H9 (cell line): ENCODE results near the gene SMIM13. TPM values are rescaled to one million over a fixed set of nuclear protein-coding genes. Genes with fewer than 3 reads are reported as not detected.

ENCODE experiments used
- DNase-seq: peaks from one replicate; pipeline ENCODE4 v3.0.0-alpha.2; 2017
- H2AFZ ChIP-seq: one replicate; pipeline ENCODE4 v1.6.1; 2013; ENCODE audit warnings: mild to moderate bottlenecking, low read length, control low read depth, moderate library complexity
- H2AK5ac ChIP-seq: 2 replicates; pipeline ENCODE4 v1.6.1; 2013; ENCODE audit warnings: low read length, control low read depth, mixed read lengths; ENCODE audit not compliant: insufficient read length
- H2BK120ac ChIP-seq: one replicate; pipeline ENCODE4 v1.6.1; 2013; ENCODE audit warnings: low read depth, mild to moderate bottlenecking, low read length, control low read depth, inconsistent platforms; ENCODE audit not compliant: poor library complexity, severe bottlenecking
- H2BK12ac ChIP-seq: 2 replicates; pipeline ENCODE4 v1.6.1; 2013; ENCODE audit warnings: low read length, control low read depth, mixed read lengths, low read depth; ENCODE audit not compliant: insufficient read length
- H2BK15ac ChIP-seq: 2 replicates; pipeline ENCODE4 v1.6.1; 2013; ENCODE audit warnings: low read depth, low read length, control low read depth
- H2BK20ac ChIP-seq: one replicate; pipeline ENCODE4 v1.6.1; 2013; ENCODE audit warnings: low read depth, mild to moderate bottlenecking, low read length, control low read depth, inconsistent platforms; ENCODE audit not compliant: poor library complexity, severe bottlenecking
- H2BK5ac ChIP-seq: 2 replicates; pipeline ENCODE4 v1.6.1; 2013; ENCODE audit warnings: low read length, control low read depth, mixed read lengths; ENCODE audit not compliant: insufficient read length
- H3K14ac ChIP-seq: 2 replicates; pipeline ENCODE4 v1.6.1; 2013; ENCODE audit warnings: low read length, control low read depth; ENCODE audit not compliant: insufficient read depth
- H3K18ac ChIP-seq: 2 replicates; pipeline ENCODE4 v1.6.1; 2013; ENCODE audit warnings: low read depth, mild to moderate bottlenecking, mixed read lengths, low read length, control low read depth; ENCODE audit not compliant: insufficient read length
- H3K23ac ChIP-seq: 2 replicates; pipeline ENCODE4 v1.6.1; 2013; ENCODE audit warnings: low read length, control low read depth, mixed read lengths, low read depth; ENCODE audit not compliant: insufficient read length
- H3K23me2 ChIP-seq: 2 replicates; pipeline ENCODE4 v1.6.1; 2013; ENCODE audit warnings: low read depth, mild to moderate bottlenecking, mixed read lengths, low read length, control low read depth; ENCODE audit not compliant: insufficient read length, poor library complexity, severe bottlenecking
- H3K27ac ChIP-seq: 2 replicates; pipeline ENCODE4 v1.5.1; 2013; ENCODE audit warnings: low read length, control low read depth, mixed read lengths, low read depth; ENCODE audit not compliant: insufficient read length
- H3K27me3 ChIP-seq: 2 replicates; pipeline ENCODE4 v1.6.1; 2013; ENCODE audit warnings: low read length, control low read depth, inconsistent platforms; ENCODE audit not compliant: insufficient read depth
- H3K4ac ChIP-seq: 2 replicates; pipeline ENCODE4 v1.6.1; 2013; ENCODE audit warnings: low read depth, mild to moderate bottlenecking, control low read depth, inconsistent platforms, low read length, moderate library complexity
- H3K4me1 ChIP-seq: 2 replicates; pipeline ENCODE4 v1.6.1; 2013; ENCODE audit warnings: low read length, control low read depth, inconsistent platforms; ENCODE audit not compliant: insufficient read depth
- H3K4me2 ChIP-seq: 2 replicates; pipeline ENCODE4 v1.6.1; 2013; ENCODE audit warnings: low read length, control low read depth, mixed read lengths; ENCODE audit not compliant: insufficient read length, insufficient read depth
- H3K56ac ChIP-seq: 2 replicates; pipeline ENCODE4 v1.6.1; 2013; ENCODE audit warnings: low read depth, mild to moderate bottlenecking, mixed read lengths, low read length, control low read depth; ENCODE audit not compliant: insufficient read length
- H3K79me1 ChIP-seq: 2 replicates; pipeline ENCODE4 v1.6.1; 2013; ENCODE audit warnings: low read depth, mild to moderate bottlenecking, moderate library complexity, low read length, control low read depth, inconsistent platforms; ENCODE audit not compliant: insufficient read depth, poor library complexity, severe bottlenecking
- H3K79me2 ChIP-seq: 2 replicates; pipeline ENCODE4 v1.6.1; 2013; ENCODE audit warnings: low read length, control low read depth, inconsistent platforms; ENCODE audit not compliant: insufficient read depth
- H3K9ac ChIP-seq: 2 replicates; pipeline ENCODE4 v1.6.1; 2013; ENCODE audit warnings: low read length, control low read depth, mixed read lengths; ENCODE audit not compliant: insufficient read length; ENCODE audit errors: extremely low read depth
- H3K9me3 ChIP-seq: one replicate; pipeline ENCODE4 v1.6.1; 2013; ENCODE audit warnings: low read depth, low read length, inconsistent platforms; ENCODE audit not compliant: control insufficient read depth
- H3T11ph ChIP-seq: one replicate; pipeline ENCODE4 v1.6.1; 2013; ENCODE audit warnings: mild to moderate bottlenecking, low read length, control low read depth, inconsistent platforms
- H4K20me1 ChIP-seq: one replicate; pipeline ENCODE4 v1.6.1; 2013; ENCODE audit not compliant: control insufficient read depth, insufficient read length, insufficient read depth
- H4K5ac ChIP-seq: 2 replicates; pipeline ENCODE4 v1.6.1; 2013; ENCODE audit warnings: low read depth, mild to moderate bottlenecking, mixed read lengths, low read length, control low read depth; ENCODE audit not compliant: insufficient read length
- H4K8ac ChIP-seq: replicated peaks from 2 replicates; pipeline ENCODE4 v1.6.1; 2013; ENCODE audit warnings: low read length, control low read depth, mixed read lengths, low read depth; ENCODE audit not compliant: insufficient read length
- H4K91ac ChIP-seq: 2 replicates; pipeline ENCODE4 v1.6.1; 2013; ENCODE audit warnings: low read depth, mild to moderate bottlenecking, moderate library complexity, mixed read lengths, low read length, control low read depth; ENCODE audit not compliant: insufficient read length
- H3K27ac Mint-ChIP-seq, 3 experiments: 2 replicates in 2 of 3; 3 replicates in 1 of 3; pipeline ENCODE4 v1.8.0; 2020 to 2021; ENCODE audit warnings: mixed read lengths in 3 of 3, mild to moderate bottlenecking in 1 of 3, moderate library complexity in 1 of 3
- H3K27me3 Mint-ChIP-seq: 2 replicates; pipeline ENCODE4 v1.8.0; 2021; ENCODE audit warnings: low read depth, mild to moderate bottlenecking, moderate library complexity, mixed read lengths
- H3K36me3 Mint-ChIP-seq, 3 experiments: 2 replicates in 2 of 3; 3 replicates in 1 of 3; pipeline ENCODE4 v1.8.0; 2020 to 2021; ENCODE audit warnings: low read depth in 3 of 3, mixed read lengths in 3 of 3; ENCODE audit not compliant: insufficient read depth in 1 of 3
- H3K4me1 Mint-ChIP-seq, 2 experiments: 2 replicates each; pipeline ENCODE4 v1.8.0; 2020; ENCODE audit warnings: mixed read lengths in 2 of 2
- H3K4me3 Mint-ChIP-seq, 2 experiments: 2 replicates in 1 of 2; 3 replicates in 1 of 2; pipeline ENCODE4 v1.8.0; 2020 to 2021; ENCODE audit warnings: mild to moderate bottlenecking in 2 of 2, mixed read lengths in 2 of 2, moderate library complexity in 1 of 2
- H3K9me3 Mint-ChIP-seq, 2 experiments: 2 replicates in 1 of 2; 3 replicates in 1 of 2; pipeline ENCODE4 v1.8.0; 2020; ENCODE audit warnings: mild to moderate bottlenecking in 2 of 2, mixed read lengths in 2 of 2, moderate library complexity in 1 of 2
- WGBS: extraction: QIAGEN DNeasy Blood & Tissue Kit; methylation state at CpG from one replicate; pipeline ENCODE4 v1.1.7; 2013; ENCODE audit warnings: missing lambda C conversion rate, low lambda C conversion rate, mixed read lengths; ENCODE audit not compliant: insufficient read length; ENCODE audit errors: extremely low coverage; 5-methylcytosine and 5-hydroxymethylcytosine counted together
- total RNA-seq: library from RNA; stranded (reverse); gene quantifications from 2 replicates; pipeline ENCODE4 v1.2.1, GENCODE V29; 2021
- TF ChIP-seq, protein P1 (sequence below): fragments of 200-600 bp; sonication (generic); conservative IDR thresholded peaks from 3 replicates; pipeline ENCODE4 v1.8.0; 2021; ENCODE audit warnings: antibody characterized with exemption, mild to moderate bottlenecking

SMIM13 gene
- total RNA-seq, 1 experiment from 2014 or later, result 10.6 TPM

GRCh38 chr6:11121851-11122250, 28.2 kb downstream of the SMIM13 start:
- H3K56ac ChIP-seq, result no peak overlapping the region
- H3K23ac ChIP-seq, result no peak overlapping the region
- H3K9ac ChIP-seq, result no peak overlapping the region
- H2BK12ac ChIP-seq, result no peak overlapping the region
- H3K27me3 ChIP-seq, result no peaks in the 10 kb centered on the region
- H3K4ac ChIP-seq, result no peak overlapping the region
- no peak overlapping the region for H3K18ac ChIP-seq
- no peak overlapping the region for H4K91ac ChIP-seq
- no peak overlapping the region for H3K14ac ChIP-seq
- peaks cover 4% of the 10 kb centered on the region; the same call in 1 of the 2 replicates for H3K4me1 ChIP-seq
- H2AK5ac ChIP-seq, result no peak overlapping the region
- H3K27me3 Mint-ChIP-seq, result no peaks in the 10 kb centered on the region
- H2BK5ac ChIP-seq, result no peak overlapping the region
- no peaks in the 10 kb centered on the region; the same call in 1 of the 2 replicates for H3K79me2 ChIP-seq
- peaks cover 10 to 11% of the 10 kb centered on the region in 2 experiments for H3K4me1 Mint-ChIP-seq
- no peaks in the 10 kb centered on the region for H3K9me3 Mint-ChIP-seq
- H3K36me3 Mint-ChIP-seq, result peaks cover 0 to 12% (median 7%) of the 10 kb centered on the region in 3 experiments; a peak in 3 of 7 replicates
- DNase-seq, result no peak
- no CpG with 5 or more reads among the region's 2 CpGs for WGBS
- H4K8ac ChIP-seq, result no peak overlapping the region
- TF ChIP-seq, protein P1, sequence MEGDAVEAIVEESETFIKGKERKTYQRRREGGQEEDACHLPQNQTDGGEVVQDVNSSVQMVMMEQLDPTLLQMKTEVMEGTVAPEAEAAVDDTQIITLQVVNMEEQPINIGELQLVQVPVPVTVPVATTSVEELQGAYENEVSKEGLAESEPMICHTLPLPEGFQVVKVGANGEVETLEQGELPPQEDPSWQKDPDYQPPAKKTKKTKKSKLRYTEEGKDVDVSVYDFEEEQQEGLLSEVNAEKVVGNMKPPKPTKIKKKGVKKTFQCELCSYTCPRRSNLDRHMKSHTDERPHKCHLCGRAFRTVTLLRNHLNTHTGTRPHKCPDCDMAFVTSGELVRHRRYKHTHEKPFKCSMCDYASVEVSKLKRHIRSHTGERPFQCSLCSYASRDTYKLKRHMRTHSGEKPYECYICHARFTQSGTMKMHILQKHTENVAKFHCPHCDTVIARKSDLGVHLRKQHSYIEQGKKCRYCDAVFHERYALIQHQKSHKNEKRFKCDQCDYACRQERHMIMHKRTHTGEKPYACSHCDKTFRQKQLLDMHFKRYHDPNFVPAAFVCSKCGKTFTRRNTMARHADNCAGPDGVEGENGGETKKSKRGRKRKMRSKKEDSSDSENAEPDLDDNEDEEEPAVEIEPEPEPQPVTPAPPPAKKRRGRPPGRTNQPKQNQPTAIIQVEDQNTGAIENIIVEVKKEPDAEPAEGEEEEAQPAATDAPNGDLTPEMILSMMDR, result no peak
- H3K79me1 ChIP-seq, result peaks cover 3% of the 10 kb centered on the region
- no peak overlapping the region for H2AFZ ChIP-seq
- no peak overlapping the region for H3K4me2 ChIP-seq
- H2BK120ac ChIP-seq, result no peak overlapping the region
- H3K27ac ChIP-seq, result no peak overlapping the region
- no peak overlapping the region for H2BK15ac ChIP-seq
- no peak overlapping the region; a peak in 1 of 7 replicates for H3K27ac Mint-ChIP-seq
- H4K5ac ChIP-seq, result no peak overlapping the region
- H3K4me3 Mint-ChIP-seq, result no peak overlapping the region
- H3T11ph ChIP-seq, result no peak overlapping the region
- no peaks in the 10 kb centered on the region for H3K9me3 ChIP-seq
- no peaks in the 10 kb centered on the region for H3K23me2 ChIP-seq
- H2BK20ac ChIP-seq, result no peak overlapping the region
- H4K20me1 ChIP-seq, result no peaks in the 10 kb centered on the region
